Measurements from ENCODE around the gene NR5A1.
A peak's percentile ranks its signal among the peaks of the same experiment; 100 is the strongest.

NR5A1 gene

DNA sequence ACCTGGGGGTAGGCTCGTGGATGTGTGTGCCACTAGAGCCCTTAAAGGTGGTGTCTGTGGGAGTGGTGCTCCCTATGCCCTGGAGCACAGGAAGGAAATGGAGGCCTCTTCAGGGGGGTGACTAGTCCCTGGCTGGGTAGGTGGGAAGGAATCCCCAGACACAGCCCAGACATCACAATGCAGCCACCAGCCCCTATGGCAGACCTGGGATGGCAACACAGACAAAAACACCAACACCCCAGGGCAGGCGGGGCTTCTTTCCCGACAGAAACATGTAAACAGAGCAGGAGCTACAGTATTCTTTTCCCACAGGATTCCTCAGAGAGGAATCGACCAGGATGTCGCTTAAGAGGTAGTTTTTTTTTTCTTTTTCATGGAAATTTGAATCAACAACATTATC lies 10.4 kb upstream of the NR5A1 start (continued):
- TF ChIP-seq, protein P1, sequence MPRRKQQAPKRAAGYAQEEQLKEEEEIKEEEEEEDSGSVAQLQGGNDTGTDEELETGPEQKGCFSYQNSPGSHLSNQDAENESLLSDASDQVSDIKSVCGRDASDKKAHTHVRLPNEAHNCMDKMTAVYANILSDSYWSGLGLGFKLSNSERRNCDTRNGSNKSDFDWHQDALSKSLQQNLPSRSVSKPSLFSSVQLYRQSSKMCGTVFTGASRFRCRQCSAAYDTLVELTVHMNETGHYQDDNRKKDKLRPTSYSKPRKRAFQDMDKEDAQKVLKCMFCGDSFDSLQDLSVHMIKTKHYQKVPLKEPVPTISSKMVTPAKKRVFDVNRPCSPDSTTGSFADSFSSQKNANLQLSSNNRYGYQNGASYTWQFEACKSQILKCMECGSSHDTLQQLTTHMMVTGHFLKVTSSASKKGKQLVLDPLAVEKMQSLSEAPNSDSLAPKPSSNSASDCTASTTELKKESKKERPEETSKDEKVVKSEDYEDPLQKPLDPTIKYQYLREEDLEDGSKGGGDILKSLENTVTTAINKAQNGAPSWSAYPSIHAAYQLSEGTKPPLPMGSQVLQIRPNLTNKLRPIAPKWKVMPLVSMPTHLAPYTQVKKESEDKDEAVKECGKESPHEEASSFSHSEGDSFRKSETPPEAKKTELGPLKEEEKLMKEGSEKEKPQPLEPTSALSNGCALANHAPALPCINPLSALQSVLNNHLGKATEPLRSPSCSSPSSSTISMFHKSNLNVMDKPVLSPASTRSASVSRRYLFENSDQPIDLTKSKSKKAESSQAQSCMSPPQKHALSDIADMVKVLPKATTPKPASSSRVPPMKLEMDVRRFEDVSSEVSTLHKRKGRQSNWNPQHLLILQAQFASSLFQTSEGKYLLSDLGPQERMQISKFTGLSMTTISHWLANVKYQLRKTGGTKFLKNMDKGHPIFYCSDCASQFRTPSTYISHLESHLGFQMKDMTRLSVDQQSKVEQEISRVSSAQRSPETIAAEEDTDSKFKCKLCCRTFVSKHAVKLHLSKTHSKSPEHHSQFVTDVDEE (CRISPR knock-in tag; IDR thresholded peaks at IDR 0.05), result no peak
- TF ChIP-seq TCF4 (CRISPR knock-in tag; IDR thresholded peaks at IDR 0.05; ENCODE audit: borderline replicate concordance) (no peak), RARB (CRISPR knock-in tag; IDR thresholded peaks at IDR 0.05) (no peak), ISL1 (CRISPR knock-in tag; IDR thresholded peaks at IDR 0.05) (no peak), ZNF70 (CRISPR knock-in tag; IDR thresholded peaks at IDR 0.05) (no peak), OSR1 (CRISPR knock-in tag; IDR thresholded peaks at IDR 0.05) (no peak), GLIS3 (CRISPR knock-in tag; IDR thresholded peaks at IDR 0.05) (no peak), CSDC2 (CRISPR knock-in tag; IDR thresholded peaks at IDR 0.05) (no peak)
- TF ChIP-seq, protein P2, sequence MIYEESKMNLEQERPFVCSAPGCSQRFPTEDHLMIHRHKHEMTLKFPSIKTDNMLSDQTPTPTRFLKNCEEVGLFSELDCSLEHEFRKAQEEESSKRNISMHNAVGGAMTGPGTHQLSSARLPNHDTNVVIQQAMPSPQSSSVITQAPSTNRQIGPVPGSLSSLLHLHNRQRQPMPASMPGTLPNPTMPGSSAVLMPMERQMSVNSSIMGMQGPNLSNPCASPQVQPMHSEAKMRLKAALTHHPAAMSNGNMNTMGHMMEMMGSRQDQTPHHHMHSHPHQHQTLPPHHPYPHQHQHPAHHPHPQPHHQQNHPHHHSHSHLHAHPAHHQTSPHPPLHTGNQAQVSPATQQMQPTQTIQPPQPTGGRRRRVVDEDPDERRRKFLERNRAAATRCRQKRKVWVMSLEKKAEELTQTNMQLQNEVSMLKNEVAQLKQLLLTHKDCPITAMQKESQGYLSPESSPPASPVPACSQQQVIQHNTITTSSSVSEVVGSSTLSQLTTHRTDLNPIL (CRISPR knock-in tag; IDR thresholded peaks at IDR 0.05; ENCODE audit: low read depth), result no peak

DNA sequence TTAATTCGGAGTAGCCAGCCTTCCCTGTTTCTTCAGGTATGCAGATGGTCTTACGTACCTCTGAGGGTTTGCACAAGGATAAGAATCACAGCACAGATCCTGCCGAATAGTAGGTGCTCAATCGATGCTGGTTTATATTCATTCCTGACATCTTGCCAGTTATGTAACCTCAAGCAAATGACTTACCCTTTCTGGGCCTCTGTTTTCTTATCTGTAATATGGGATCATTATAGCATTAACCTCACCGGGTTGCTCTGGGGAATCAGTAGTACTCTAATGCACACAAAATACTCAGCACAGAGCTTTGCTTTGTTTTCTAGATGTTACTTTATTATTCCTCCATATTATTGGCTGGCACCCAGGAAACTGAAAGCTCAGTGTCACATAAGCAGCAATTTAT lies 7.7 kb upstream of the NR5A1 start:
- no peak for ATAC-seq
- TF ChIP-seq GLIS3 (CRISPR knock-in tag; IDR thresholded peaks at IDR 0.05) (no peak), SNAI2 (CRISPR knock-in tag; IDR thresholded peaks at IDR 0.05) (no peak)

DNA sequence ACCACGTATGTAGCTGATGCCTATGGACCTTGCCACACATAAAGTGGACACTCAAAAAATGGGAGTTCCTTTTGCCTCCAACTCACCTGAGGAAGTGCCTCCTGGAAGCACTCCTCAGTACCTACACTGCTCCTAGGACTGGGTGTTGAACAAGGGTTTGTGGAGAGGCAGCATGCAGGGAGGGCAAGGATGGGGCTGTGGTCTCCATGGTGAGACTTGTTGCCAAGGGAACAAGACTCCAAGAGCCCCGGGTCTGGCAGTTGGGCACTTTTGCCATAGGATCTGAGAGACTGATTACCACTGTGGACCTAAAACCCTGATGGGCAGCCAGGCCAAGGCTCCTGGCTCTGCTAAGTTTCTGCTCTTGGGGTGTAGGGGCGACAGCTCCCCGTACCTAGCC lies 6.9 kb upstream of the NR5A1 start:
- TF ChIP-seq ZNF70 (CRISPR knock-in tag; IDR thresholded peaks at IDR 0.05) (no peak), SNAI2 (CRISPR knock-in tag; IDR thresholded peaks at IDR 0.05) (no peak)
- ATAC-seq, result no peak

DNA sequence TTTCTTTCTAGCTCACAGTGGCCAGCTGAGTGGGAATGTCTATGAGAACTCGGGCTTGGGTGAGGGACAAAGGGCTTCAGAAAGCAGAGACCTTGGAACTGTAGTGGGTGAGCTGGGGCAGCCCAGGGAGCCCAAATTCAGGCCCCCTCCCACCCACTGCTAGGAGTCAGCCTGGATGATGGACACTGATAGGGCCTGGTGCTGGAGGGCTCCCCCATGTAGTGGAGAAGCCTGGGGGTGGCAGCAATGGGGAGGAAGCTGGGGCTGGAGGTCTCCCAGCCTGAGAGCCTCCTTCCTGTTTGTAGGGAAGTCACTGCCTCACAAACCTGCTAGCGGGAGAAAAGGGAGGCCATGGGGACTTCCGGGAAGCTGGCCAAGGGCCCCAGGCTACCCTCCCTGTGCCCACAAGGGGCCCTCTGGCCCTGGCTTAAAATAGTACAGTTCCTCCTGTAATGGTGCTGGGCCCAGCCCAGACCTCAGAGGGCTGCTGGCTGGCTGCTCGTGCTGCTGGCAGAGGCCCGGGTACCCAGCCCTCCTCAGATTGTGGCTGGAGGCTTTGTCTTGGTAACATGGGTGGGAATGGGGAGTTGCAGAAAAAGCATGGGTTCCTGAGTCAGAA lies 6.3 kb upstream of the NR5A1 start:
- ATAC-seq, result peak; percentile 23

More for the DNA sequence above, 6.3 kb upstream of the NR5A1 start:
- TF ChIP-seq ZFP3 (CRISPR knock-in tag; IDR thresholded peaks at IDR 0.05), result no peak
- TF ChIP-seq TCF4 (CRISPR knock-in tag; IDR thresholded peaks at IDR 0.05; ENCODE audit: borderline replicate concordance), result no peak
- TF ChIP-seq, protein P2 (CRISPR knock-in tag; IDR thresholded peaks at IDR 0.05; ENCODE audit: low read depth), result no peak
- TF ChIP-seq ZNF565 (CRISPR knock-in tag; conservative IDR thresholded peaks at IDR 0.05; ENCODE audit: low read depth), result no peak
- TF ChIP-seq, protein P3, sequence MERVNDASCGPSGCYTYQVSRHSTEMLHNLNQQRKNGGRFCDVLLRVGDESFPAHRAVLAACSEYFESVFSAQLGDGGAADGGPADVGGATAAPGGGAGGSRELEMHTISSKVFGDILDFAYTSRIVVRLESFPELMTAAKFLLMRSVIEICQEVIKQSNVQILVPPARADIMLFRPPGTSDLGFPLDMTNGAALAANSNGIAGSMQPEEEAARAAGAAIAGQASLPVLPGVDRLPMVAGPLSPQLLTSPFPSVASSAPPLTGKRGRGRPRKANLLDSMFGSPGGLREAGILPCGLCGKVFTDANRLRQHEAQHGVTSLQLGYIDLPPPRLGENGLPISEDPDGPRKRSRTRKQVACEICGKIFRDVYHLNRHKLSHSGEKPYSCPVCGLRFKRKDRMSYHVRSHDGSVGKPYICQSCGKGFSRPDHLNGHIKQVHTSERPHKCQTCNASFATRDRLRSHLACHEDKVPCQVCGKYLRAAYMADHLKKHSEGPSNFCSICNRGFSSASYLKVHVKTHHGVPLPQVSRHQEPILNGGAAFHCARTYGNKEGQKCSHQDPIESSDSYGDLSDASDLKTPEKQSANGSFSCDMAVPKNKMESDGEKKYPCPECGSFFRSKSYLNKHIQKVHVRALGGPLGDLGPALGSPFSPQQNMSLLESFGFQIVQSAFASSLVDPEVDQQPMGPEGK (CRISPR knock-in tag; IDR thresholded peaks at IDR 0.05; ENCODE audit: borderline replicate concordance), result no peak
- TF ChIP-seq, protein P4, sequence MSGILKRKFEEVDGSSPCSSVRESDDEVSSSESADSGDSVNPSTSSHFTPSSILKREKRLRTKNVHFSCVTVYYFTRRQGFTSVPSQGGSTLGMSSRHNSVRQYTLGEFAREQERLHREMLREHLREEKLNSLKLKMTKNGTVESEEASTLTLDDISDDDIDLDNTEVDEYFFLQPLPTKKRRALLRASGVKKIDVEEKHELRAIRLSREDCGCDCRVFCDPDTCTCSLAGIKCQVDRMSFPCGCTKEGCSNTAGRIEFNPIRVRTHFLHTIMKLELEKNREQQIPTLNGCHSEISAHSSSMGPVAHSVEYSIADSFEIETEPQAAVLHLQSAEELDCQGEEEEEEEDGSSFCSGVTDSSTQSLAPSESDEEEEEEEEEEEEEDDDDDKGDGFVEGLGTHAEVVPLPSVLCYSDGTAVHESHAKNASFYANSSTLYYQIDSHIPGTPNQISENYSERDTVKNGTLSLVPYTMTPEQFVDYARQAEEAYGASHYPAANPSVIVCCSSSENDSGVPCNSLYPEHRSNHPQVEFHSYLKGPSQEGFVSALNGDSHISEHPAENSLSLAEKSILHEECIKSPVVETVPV (CRISPR knock-in tag; IDR thresholded peaks at IDR 0.05), result no peak
- no peak for TF ChIP-seq TOX (CRISPR knock-in tag; IDR thresholded peaks at IDR 0.05; ENCODE audit: borderline replicate concordance)
- TF ChIP-seq CSDC2 (CRISPR knock-in tag; IDR thresholded peaks at IDR 0.05), result no peak
- no peak for TF ChIP-seq RARB (CRISPR knock-in tag; IDR thresholded peaks at IDR 0.05)
- TF ChIP-seq ZNF8 (CRISPR knock-in tag; IDR thresholded peaks at IDR 0.05), result no peak
- no peak for TF ChIP-seq ZNF70 (CRISPR knock-in tag; IDR thresholded peaks at IDR 0.05)
- no peak for TF ChIP-seq BACH2 (CRISPR knock-in tag; IDR thresholded peaks at IDR 0.05; ENCODE audit: borderline replicate concordance)
- no peak for TF ChIP-seq ZC3H10 (CRISPR knock-in tag; IDR thresholded peaks at IDR 0.05)
- TF ChIP-seq, protein P5, sequence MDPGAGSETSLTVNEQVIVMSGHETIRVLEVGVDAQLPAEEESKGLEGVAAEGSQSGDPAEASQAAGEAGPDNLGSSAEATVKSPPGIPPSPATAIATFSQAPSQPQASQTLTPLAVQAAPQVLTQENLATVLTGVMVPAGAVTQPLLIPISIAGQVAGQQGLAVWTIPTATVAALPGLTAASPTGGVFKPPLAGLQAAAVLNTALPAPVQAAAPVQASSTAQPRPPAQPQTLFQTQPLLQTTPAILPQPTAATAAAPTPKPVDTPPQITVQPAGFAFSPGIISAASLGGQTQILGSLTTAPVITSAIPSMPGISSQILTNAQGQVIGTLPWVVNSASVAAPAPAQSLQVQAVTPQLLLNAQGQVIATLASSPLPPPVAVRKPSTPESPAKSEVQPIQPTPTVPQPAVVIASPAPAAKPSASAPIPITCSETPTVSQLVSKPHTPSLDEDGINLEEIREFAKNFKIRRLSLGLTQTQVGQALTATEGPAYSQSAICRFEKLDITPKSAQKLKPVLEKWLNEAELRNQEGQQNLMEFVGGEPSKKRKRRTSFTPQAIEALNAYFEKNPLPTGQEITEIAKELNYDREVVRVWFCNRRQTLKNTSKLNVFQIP (CRISPR knock-in tag; IDR thresholded peaks at IDR 0.05; ENCODE audit: borderline replicate concordance, low read depth), result no peak
- no peak for TF ChIP-seq SNAI2 (CRISPR knock-in tag; IDR thresholded peaks at IDR 0.05)
- TF ChIP-seq PPARA (CRISPR knock-in tag; IDR thresholded peaks at IDR 0.05; ENCODE audit: borderline replicate concordance), result no peak
- TF ChIP-seq, protein P1 (CRISPR knock-in tag; IDR thresholded peaks at IDR 0.05), result no peak
- TF ChIP-seq ZFP30 (CRISPR knock-in tag; IDR thresholded peaks at IDR 0.05), result no peak
